ENCODE measurements around the gene RNF125. TPM values are rescaled to one million over a fixed set of nuclear protein-coding genes. Genes with fewer than 3 reads are reported as not detected.

RNF125 gene
- total and polyA plus RNA-seq, 10 of the 15 experiments (the other 5 are each of a cell fraction or from before 2014, with no cell fraction given): 0.79 to 3.9 (median 2.9) TPM

DNA sequence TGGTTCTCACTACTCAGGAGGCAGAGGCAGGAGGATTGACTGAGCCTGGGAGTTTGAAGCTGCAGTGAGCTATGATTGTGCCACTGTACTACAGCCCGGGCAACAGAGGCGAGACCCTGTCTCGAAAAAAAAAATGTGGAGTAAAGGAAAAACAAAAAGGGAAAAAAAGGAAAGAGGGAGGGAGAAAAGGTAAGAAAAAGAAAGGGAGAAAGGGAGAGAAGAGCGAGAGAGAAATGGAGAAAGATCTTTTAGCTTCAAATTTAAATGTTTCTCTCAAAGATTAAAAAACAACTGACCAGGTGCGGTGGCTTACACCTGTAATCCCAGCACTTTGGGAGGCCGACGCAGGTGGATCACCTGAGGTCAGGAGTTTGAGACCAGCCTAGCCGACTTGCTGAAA lies 65.2 kb downstream of the RNF125 start:
- H3K9ac ChIP-seq (ENCODE audit: control insufficient read depth, insufficient read depth, low read length): no peak overlapping the region
- H3K27ac ChIP-seq (ENCODE audit: control insufficient read depth, insufficient read depth): no peak overlapping the region
- TF ChIP-seq SREBF1 (IDR thresholded peaks at IDR 0.05; ENCODE audit: low read length) (no peak), NFXL1 (IDR thresholded peaks at IDR 0.05; ENCODE audit: borderline replicate concordance) (no peak), HDAC6 (IDR thresholded peaks at IDR 0.05; ENCODE audit: unreplicated experiment) (no peak), NFYB (IDR thresholded peaks at IDR 0.05; ENCODE audit: insufficient read depth, low read depth, low read length) (no peak), STAT3 (IDR thresholded peaks at IDR 0.05; ENCODE audit: low read depth, low read length) (no peak), MYC (IDR thresholded peaks at IDR 0.05; ENCODE audit: insufficient read depth, insufficient read length, insufficient replicate concordance, low read length, severe bottlenecking) (no peak), LARP7 (IDR thresholded peaks at IDR 0.05) (no peak), CREM (IDR thresholded peaks at IDR 0.05; ENCODE audit: low read depth) (no peak), ZBED1 (IDR thresholded peaks at IDR 0.05; ENCODE audit: borderline replicate concordance) (no peak), ZNF207 (IDR thresholded peaks at IDR 0.05; ENCODE audit: borderline replicate concordance) (no peak), ETV6 (conservative IDR thresholded peaks at IDR 0.05 in 1 of 2, IDR thresholded peaks at IDR 0.05 in 1 of 2; ENCODE audit: borderline replicate concordance in 1 of 2, low read depth in 1 of 2) (no peak), POLR2A (IDR thresholded peaks at IDR 0.05; ENCODE audit: low read depth, low read length) (no peak), JUND (IDR thresholded peaks at IDR 0.05; ENCODE audit: low read depth, low read length) (no peak), CHD2 (IDR thresholded peaks at IDR 0.05; ENCODE audit: borderline replicate concordance, low read depth, low read length) (no peak)
- TF ChIP-seq, protein P1, sequence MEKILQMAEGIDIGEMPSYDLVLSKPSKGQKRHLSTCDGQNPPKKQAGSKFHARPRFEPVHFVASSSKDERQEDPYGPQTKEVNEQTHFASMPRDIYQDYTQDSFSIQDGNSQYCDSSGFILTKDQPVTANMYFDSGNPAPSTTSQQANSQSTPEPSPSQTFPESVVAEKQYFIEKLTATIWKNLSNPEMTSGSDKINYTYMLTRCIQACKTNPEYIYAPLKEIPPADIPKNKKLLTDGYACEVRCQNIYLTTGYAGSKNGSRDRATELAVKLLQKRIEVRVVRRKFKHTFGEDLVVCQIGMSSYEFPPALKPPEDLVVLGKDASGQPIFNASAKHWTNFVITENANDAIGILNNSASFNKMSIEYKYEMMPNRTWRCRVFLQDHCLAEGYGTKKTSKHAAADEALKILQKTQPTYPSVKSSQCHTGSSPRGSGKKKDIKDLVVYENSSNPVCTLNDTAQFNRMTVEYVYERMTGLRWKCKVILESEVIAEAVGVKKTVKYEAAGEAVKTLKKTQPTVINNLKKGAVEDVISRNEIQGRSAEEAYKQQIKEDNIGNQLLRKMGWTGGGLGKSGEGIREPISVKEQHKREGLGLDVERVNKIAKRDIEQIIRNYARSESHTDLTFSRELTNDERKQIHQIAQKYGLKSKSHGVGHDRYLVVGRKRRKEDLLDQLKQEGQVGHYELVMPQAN (conservative IDR thresholded peaks at IDR 0.05): no peak
- TF ChIP-seq, protein P2, sequence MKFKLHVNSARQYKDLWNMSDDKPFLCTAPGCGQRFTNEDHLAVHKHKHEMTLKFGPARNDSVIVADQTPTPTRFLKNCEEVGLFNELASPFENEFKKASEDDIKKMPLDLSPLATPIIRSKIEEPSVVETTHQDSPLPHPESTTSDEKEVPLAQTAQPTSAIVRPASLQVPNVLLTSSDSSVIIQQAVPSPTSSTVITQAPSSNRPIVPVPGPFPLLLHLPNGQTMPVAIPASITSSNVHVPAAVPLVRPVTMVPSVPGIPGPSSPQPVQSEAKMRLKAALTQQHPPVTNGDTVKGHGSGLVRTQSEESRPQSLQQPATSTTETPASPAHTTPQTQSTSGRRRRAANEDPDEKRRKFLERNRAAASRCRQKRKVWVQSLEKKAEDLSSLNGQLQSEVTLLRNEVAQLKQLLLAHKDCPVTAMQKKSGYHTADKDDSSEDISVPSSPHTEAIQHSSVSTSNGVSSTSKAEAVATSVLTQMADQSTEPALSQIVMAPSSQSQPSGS (IDR thresholded peaks at IDR 0.05; ENCODE audit: low read length): no peak
- no peak overlapping the region for H2AFZ ChIP-seq (ENCODE audit: control insufficient read depth, low read depth, low read length)
- no peak overlapping the region for H3K4me2 ChIP-seq (ENCODE audit: control insufficient read depth, insufficient read depth)
- H3K9me3 ChIP-seq (replicated peaks; ENCODE audit: control insufficient read depth, insufficient read depth, low read length): no peaks in the 10 kb centered on the region; the same call in 2 of the 3 replicates
- no peaks in the 10 kb centered on the region for H4K20me1 ChIP-seq (ENCODE audit: control insufficient read depth, insufficient read depth)
- ChIA-PET CTCF (interaction anchor here (1.3 to 3.3 kb wide), 2 partner anchors 12 to 74 kb away, joined by 3 to 15 read pairs; no protein-coding TSS in a partner anchor), RAD21 (ENCODE audit: unreplicated experiment) (no interaction called here), SMC1A (ENCODE audit: uncharacterized antibody, unreplicated experiment) (interaction anchor here (1.1 to 1.8 kb wide), 2 partner anchors 59 to 658 kb away, joined by 3 to 4 read pairs; no protein-coding TSS in a partner anchor), POLR2A (interaction anchor here (0.6 kb wide), 1 partner anchor 33 kb away, joined by 3 read pairs; no protein-coding TSS in a partner anchor)
- no peaks in the 10 kb centered on the region for H3K79me2 ChIP-seq (ENCODE audit: control insufficient read depth, insufficient read depth, low read length)
- no peak for FAIRE-seq
- H3K4me3 ChIP-seq: no peak overlapping the region
- peaks cover 7% of the 10 kb centered on the region; the same call in 1 of the 2 replicates for H3K4me1 ChIP-seq (ENCODE audit: control insufficient read depth, insufficient read depth, low read length)
- no peaks in the 10 kb centered on the region for H3K36me3 ChIP-seq (ENCODE audit: control insufficient read depth in 2 of 2, insufficient read depth in 2 of 2, low read length in 1 of 2)
- no peak for ATAC-seq
- no peaks in the 10 kb centered on the region for H3K27me3 ChIP-seq (replicated peaks in 1 of 2; ENCODE audit: control insufficient read depth in 2 of 2, insufficient read depth in 2 of 2, low read length in 1 of 2)
- BruUV-seq (replicated peaks): no TSS peak
- no peak for DNase-seq (ENCODE audit: low read depth, low spot score)
- in situ Hi-C loops (cut with MboI) (no loop called here), intact Hi-C loops (cut with micrococcal nuclease; ENCODE audit: unreplicated experiment) (no loop called here)
- 96% methylated on average over 8 of the region's 8 CpGs for WGBS (ENCODE audit: insufficient coverage, insufficient replicate concordance, low lambda C conversion rate, missing lambda C conversion rate)

All from GM12878 (cell line).